Gastrocnemius medialis (tissue), 4 donors: ENCODE results near the gene NPRL2.
A peak's percentile ranks its signal among the peaks of the same experiment; 100 is the strongest.

Source experiments
- POLR2A ChIP-seq, 2 donors: fragments of 450-650 bp; IDR thresholded peaks; one replicate each; pipeline ENCODE4 v1.6.1; 2017; ENCODE audit warnings: antibody characterized with exemption in 2 of 2, mild to moderate bottlenecking in 2 of 2, moderate library complexity in 2 of 2
- TF ChIP-seq, protein P1 (sequence below), 5 experiments: fragments of 450-650 bp in 3 of 5; fragments of 200-600 bp in 2 of 5; sonication (generic) in 2 of 5; IDR thresholded peaks in 4 of 5; conservative IDR thresholded peaks in 1 of 5; 1 replicate in 4 of 5; 2 replicates in 1 of 5; pipeline ENCODE4 v1.5.1; 2016 to 2019; ENCODE audit warnings: antibody characterized with exemption in 5 of 5, mild to moderate bottlenecking in 3 of 5, moderate library complexity in 3 of 5

DNA sequence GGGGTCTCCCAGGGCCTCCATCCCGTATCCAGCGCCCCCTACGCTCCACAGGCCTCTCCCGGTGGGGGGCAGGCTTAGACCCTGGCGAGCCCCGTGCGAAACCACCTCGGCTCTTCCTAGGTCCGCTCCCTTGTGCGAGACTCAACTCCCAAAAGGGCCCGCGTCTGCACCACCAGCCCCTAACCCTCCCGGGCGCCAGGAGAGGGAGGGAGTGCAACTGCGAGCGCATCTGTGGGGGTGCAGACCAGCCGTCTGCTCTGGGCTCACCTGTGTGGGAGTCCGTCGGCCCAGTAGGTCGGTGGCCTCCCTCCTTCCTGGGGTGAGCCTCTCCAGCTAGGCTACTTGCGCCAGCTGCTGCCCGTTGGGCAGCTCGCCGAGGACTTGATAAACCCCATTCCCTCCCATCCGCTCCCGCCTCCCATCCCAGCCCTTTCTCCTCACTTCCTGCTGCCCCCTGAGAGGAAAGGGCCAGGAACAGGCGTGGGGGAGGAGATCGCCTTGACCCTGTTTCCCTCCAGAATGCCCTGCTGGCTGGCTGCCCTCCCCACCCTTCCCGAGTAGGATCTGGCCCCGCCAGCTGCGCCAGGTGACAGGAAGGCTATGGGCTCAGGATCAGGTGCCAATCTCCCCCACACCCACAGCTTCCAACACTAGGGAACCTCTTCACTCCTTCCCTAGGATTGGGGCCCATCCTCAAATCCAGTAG, 28.0 kb downstream of the NPRL2 start, which contains the start of gene HYAL2:
- TF ChIP-seq, protein P1, sequence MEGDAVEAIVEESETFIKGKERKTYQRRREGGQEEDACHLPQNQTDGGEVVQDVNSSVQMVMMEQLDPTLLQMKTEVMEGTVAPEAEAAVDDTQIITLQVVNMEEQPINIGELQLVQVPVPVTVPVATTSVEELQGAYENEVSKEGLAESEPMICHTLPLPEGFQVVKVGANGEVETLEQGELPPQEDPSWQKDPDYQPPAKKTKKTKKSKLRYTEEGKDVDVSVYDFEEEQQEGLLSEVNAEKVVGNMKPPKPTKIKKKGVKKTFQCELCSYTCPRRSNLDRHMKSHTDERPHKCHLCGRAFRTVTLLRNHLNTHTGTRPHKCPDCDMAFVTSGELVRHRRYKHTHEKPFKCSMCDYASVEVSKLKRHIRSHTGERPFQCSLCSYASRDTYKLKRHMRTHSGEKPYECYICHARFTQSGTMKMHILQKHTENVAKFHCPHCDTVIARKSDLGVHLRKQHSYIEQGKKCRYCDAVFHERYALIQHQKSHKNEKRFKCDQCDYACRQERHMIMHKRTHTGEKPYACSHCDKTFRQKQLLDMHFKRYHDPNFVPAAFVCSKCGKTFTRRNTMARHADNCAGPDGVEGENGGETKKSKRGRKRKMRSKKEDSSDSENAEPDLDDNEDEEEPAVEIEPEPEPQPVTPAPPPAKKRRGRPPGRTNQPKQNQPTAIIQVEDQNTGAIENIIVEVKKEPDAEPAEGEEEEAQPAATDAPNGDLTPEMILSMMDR (IDR thresholded peaks at IDR 0.05 in 4 of 5, conservative IDR thresholded peaks at IDR 0.05 in 1 of 5), result no peak
- peak in 1 of 2 donors; percentile 27 for TF ChIP-seq POLR2A (IDR thresholded peaks at IDR 0.05)
